ENCODE results near the gene C1R. TPM values are rescaled to one million over a fixed set of nuclear protein-coding genes. Genes with fewer than 3 reads are reported as not detected.

Gene C1R
- total and polyA plus RNA-seq, 2 of the 8 experiments (the other 6 are each of a cell fraction or from before 2014, with no cell fraction given): 6.9 to 16.3 TPM

- POLR2A ChIA-PET (ENCODE audit: partially characterized antibody): interaction anchor here (0.6 to 2.7 kb wide), 4 partner anchors 8 to 45 kb away, joined by 3 to 13 read pairs (median 5); partner anchors contain the start of gene C1R
- Histone ChIP-seq H3K14ac (ENCODE audit: insufficient read length) (no peak overlapping the region), H3K4me3 (ENCODE audit: extremely low read depth in 1 of 4, insufficient read depth in 2 of 4, low read depth in 3 of 4, low read length in 4 of 4) (no peak overlapping the region), H2BK15ac (ENCODE audit: low read length) (no peak overlapping the region), H4K20me1 (replicated peaks in 1 of 2; ENCODE audit: control insufficient read depth in 1 of 2, insufficient read depth in 2 of 2, low read length in 2 of 2) (peaks cover 0 to 4% of the 10 kb centered on the region in 2 experiments), H3K36me3 (ENCODE audit: control insufficient read depth in 2 of 4, insufficient read depth in 4 of 4, low read length in 3 of 4) (peaks cover 0 to 7% (median 2%) of the 10 kb centered on the region in 4 experiments; a peak in 4 of 8 replicates), H4K91ac (replicated peaks; ENCODE audit: insufficient read length, low read length) (no peak overlapping the region), H3K79me1 (ENCODE audit: low read depth, low read length) (peaks cover 2% of the 10 kb centered on the region; the same call in 1 of the 2 replicates), H3K18ac (ENCODE audit: extremely low read depth, low read length) (no peak overlapping the region), H4K8ac (ENCODE audit: extremely low read depth, insufficient read depth, low read length) (no peak overlapping the region), H3K4me2 (ENCODE audit: insufficient read depth in 1 of 2, low read depth in 2 of 2, low read length in 2 of 2) (no peak overlapping the region), H2BK5ac (ENCODE audit: low read depth, low read length) (no peak overlapping the region), H3K27ac (ENCODE audit: low read depth, low read length) (no peak overlapping the region), H3K27me3 (replicated peaks in 1 of 4; ENCODE audit: control insufficient read depth in 3 of 4, extremely low read depth in 1 of 4, insufficient read depth in 3 of 4, low read length in 3 of 4) (no peaks in the 10 kb centered on the region), H3K79me2 (ENCODE audit: control insufficient read depth in 1 of 2, insufficient read depth in 2 of 2, low read length in 2 of 2) (no peaks in the 10 kb centered on the region), H3K9me3 (ENCODE audit: insufficient read depth in 2 of 2, low read depth in 1 of 2, low read length in 1 of 2) (peaks cover 0 to 3% of the 10 kb centered on the region in 2 experiments; a peak in 2 of 4 replicates), H2BK20ac (ENCODE audit: low read length) (no peak overlapping the region), H3K56ac (replicated peaks; ENCODE audit: insufficient read length, low read depth, low read length) (no peak overlapping the region), H2AFZ (ENCODE audit: low read length) (no peak overlapping the region), H2BK12ac (ENCODE audit: low read depth, low read length) (no peak overlapping the region), H3K4me1 (replicated peaks in 1 of 4; ENCODE audit: control insufficient read depth in 3 of 4, insufficient read depth in 4 of 4, low read length in 3 of 4) (peaks cover 0 to 2% (median under 1%) of the 10 kb centered on the region in 4 experiments; a peak in 1 of 7 replicates), H2BK120ac (replicated peaks; ENCODE audit: low read depth, low read length) (no peak overlapping the region), H2AK5ac (ENCODE audit: low read depth, low read length) (no peak overlapping the region), H3K4ac (replicated peaks; ENCODE audit: insufficient read length, low read depth, low read length) (no peak overlapping the region), H3K23me2 (ENCODE audit: low read depth, low read length) (peaks cover 4% of the 10 kb centered on the region), H3K9ac (replicated peaks in 1 of 4; ENCODE audit: extremely low read depth in 1 of 4, low read depth in 3 of 4, low read length in 3 of 4) (no peak overlapping the region), H4K5ac (ENCODE audit: insufficient read length, low read depth, low read length) (no peak overlapping the region), H3K23ac (ENCODE audit: insufficient read length) (no peak overlapping the region)
- 84% methylated on average over 14 of the region's 14 CpGs; no CpG with 5 or more reads in 1 of the 2 experiments for WGBS, 2 experiments (ENCODE audit: extremely low coverage in 1 of 2, insufficient coverage in 1 of 2, insufficient read length in 1 of 2, insufficient replicate concordance in 2 of 2, low coverage in 1 of 2, low lambda C conversion rate in 2 of 2, missing lambda C conversion rate in 1 of 2)
- CTCF ChIA-PET (ENCODE audit: partially characterized antibody): interaction anchor here (0.6 to 1.7 kb wide), 7 partner anchors 9 to 180 kb away, joined by 3 to 7 read pairs (median 3); no protein-coding TSS in a partner anchor
- no peak for FAIRE-seq
- no peak for DNase-seq (ENCODE audit: low read depth in 1 of 2, low spot score in 2 of 2)
- TF ChIP-seq GTF2F1 (IDR thresholded peaks at IDR 0.05; ENCODE audit: borderline replicate concordance, low read depth, low read length): no peak
- no peak for TF ChIP-seq TAF1 (IDR thresholded peaks at IDR 0.05; ENCODE audit: low read depth, low read length)
- TF ChIP-seq EZH2 (IDR thresholded peaks at IDR 0.05; ENCODE audit: low read depth, low read length, severe bottlenecking): no peak
- no peak for TF ChIP-seq RFX5 (IDR thresholded peaks at IDR 0.05; ENCODE audit: borderline replicate concordance, low read depth, low read length)
- TF ChIP-seq RNF2 (IDR thresholded peaks at IDR 0.05; ENCODE audit: borderline replicate concordance, low read depth, low read length, missing control alignments, poor library complexity, severe bottlenecking): no peak
- TF ChIP-seq SIX5 (IDR thresholded peaks at IDR 0.05; ENCODE audit: low read depth, low read length): no peak
- TF ChIP-seq SRF (IDR thresholded peaks at IDR 0.05; ENCODE audit: low read depth, low read length): no peak
- TF ChIP-seq HDAC2 (IDR thresholded peaks at IDR 0.05; ENCODE audit: borderline replicate concordance in 1 of 2, low read depth in 2 of 2, low read length in 2 of 2): no peak
Measured at GRCh38 chr12:7103837-7104584, 11.8 kb upstream of the C1R start.
